HEK293 (cell line): Measurements from ENCODE around the gene ADAMTS8.

Source experiments
- CTCF ChIA-PET: fragments of 350-600 bp; formaldehyde crosslinking; extraction: SDS; loops from one replicate; lab custom pipeline; 2021; ENCODE audit warnings: antibody characterized with exemption; lab: Yijun Ruan, JAX
- POLR2A ChIA-PET: fragments of 300-600 bp; formaldehyde crosslinking; extraction: SDS; loops from one replicate; lab custom pipeline; 2020; ENCODE audit warnings: antibody characterized with exemption, inconsistent platforms; lab: Yijun Ruan, JAX
- H3K27ac ChIP-seq: fragments of 200-500 bp; sonication (Bioruptor generic); 2 replicates; pipeline ENCODE4 v1.5.1; 2014; ENCODE audit warnings: low read depth, low read length, control low read depth, inconsistent platforms; ENCODE audit errors: extremely low read depth
- H3K36me3 ChIP-seq, 2 experiments: fragments of 200-500 bp in 1 of 2; sonication (Bioruptor generic) in 1 of 2; 1 replicate in 1 of 2; 2 replicates in 1 of 2; pipeline ENCODE4 v1.5.1; 2014 to 2017; ENCODE audit warnings: inconsistent platforms in 2 of 2, low read length in 2 of 2; ENCODE audit not compliant: control insufficient read depth in 2 of 2, insufficient read depth in 1 of 2
- H3K4me1 ChIP-seq: fragments of 200-500 bp; sonication (Bioruptor generic); 2 replicates; pipeline ENCODE4 v1.5.1; 2014; ENCODE audit warnings: mild to moderate bottlenecking, low read length, inconsistent platforms; ENCODE audit not compliant: control insufficient read depth, insufficient read depth
- H3K4me3 ChIP-seq: 2 replicates; pipeline ENCODE4 v1.5.1; 2011; ENCODE audit warnings: low read depth, mild to moderate bottlenecking, control low read depth, low read length, moderate library complexity
- H3K9me3 ChIP-seq: fragments of 200-500 bp; sonication (Bioruptor generic); 2 replicates; pipeline ENCODE4 v1.5.1; 2014; ENCODE audit warnings: low read depth, low read length, inconsistent platforms; ENCODE audit not compliant: control insufficient read depth, insufficient read depth
- AEBP2 ChIP-seq: fragments of 450-650 bp; formaldehyde crosslinking; IDR thresholded peaks from 2 replicates; pipeline ENCODE4 v1.5.1; 2016; ENCODE audit warnings: missing biosample characterization, missing genetic modification characterization, borderline replicate concordance
- ELK4 ChIP-seq: IDR thresholded peaks from 2 replicates; pipeline ENCODE4 v1.6.1; 2011; ENCODE audit warnings: mild to moderate bottlenecking, low read depth, low read length, borderline replicate concordance
- OSR2 ChIP-seq: fragments of 450-650 bp; formaldehyde crosslinking; IDR thresholded peaks from 2 replicates; pipeline ENCODE4 v1.5.1; 2016; ENCODE audit warnings: missing biosample characterization, missing genetic modification characterization
- PATZ1 ChIP-seq: fragments of 450-650 bp; formaldehyde crosslinking; IDR thresholded peaks from 2 replicates; pipeline ENCODE4 v1.5.1; 2016; ENCODE audit warnings: missing biosample characterization, missing genetic modification characterization
- ZBTB20 ChIP-seq: fragments of 450-650 bp; formaldehyde crosslinking; IDR thresholded peaks from 2 replicates; pipeline ENCODE4 v1.5.1; 2016; ENCODE audit warnings: missing biosample characterization, missing genetic modification characterization
- ZBTB49 ChIP-seq: fragments of 450-650 bp; formaldehyde crosslinking; IDR thresholded peaks from 2 replicates; pipeline ENCODE4 v1.5.1; 2016; ENCODE audit warnings: missing biosample characterization, missing genetic modification characterization, low read depth
- ZNF174 ChIP-seq: fragments of 450-650 bp; formaldehyde crosslinking; IDR thresholded peaks from 2 replicates; pipeline ENCODE4 v1.5.0; 2017; ENCODE audit warnings: missing biosample characterization, mild to moderate bottlenecking, missing genetic modification characterization
- ZNF184 ChIP-seq: fragments of 450-650 bp; IDR thresholded peaks from 2 replicates; pipeline ENCODE4 v1.5.1; 2018; ENCODE audit warnings: missing biosample characterization, mild to moderate bottlenecking, missing genetic modification characterization
- ZNF24 ChIP-seq: fragments of 450-650 bp; formaldehyde crosslinking; IDR thresholded peaks from 2 replicates; pipeline ENCODE4 v1.5.1; 2016; ENCODE audit warnings: missing biosample characterization, missing genetic modification characterization
- ZNF335 ChIP-seq: fragments of 450-650 bp; formaldehyde crosslinking; conservative IDR thresholded peaks from 2 replicates; pipeline ENCODE4 v1.5.1; 2016; ENCODE audit warnings: missing biosample characterization, missing genetic modification characterization
- ZNF341 ChIP-seq: fragments of 450-650 bp; formaldehyde crosslinking; IDR thresholded peaks from 2 replicates; pipeline ENCODE4; 2016; ENCODE audit warnings: low read depth, missing biosample characterization, missing genetic modification characterization
- ZNF350 ChIP-seq: fragments of 450-650 bp; formaldehyde crosslinking; IDR thresholded peaks from 2 replicates; pipeline ENCODE4 v1.5.0; 2017; ENCODE audit warnings: missing biosample characterization, mild to moderate bottlenecking, missing genetic modification characterization
- ZNF398 ChIP-seq: fragments of 450-650 bp; formaldehyde crosslinking; IDR thresholded peaks from 2 replicates; pipeline ENCODE4 v1.5.1; 2017; ENCODE audit warnings: missing biosample characterization, missing genetic modification characterization
- ZNF423 ChIP-seq: fragments of 450-650 bp; formaldehyde crosslinking; IDR thresholded peaks from 2 replicates; pipeline ENCODE4 v1.5.1; 2016; ENCODE audit warnings: missing biosample characterization, missing genetic modification characterization
- ZNF521 ChIP-seq: fragments of 450-650 bp; formaldehyde crosslinking; IDR thresholded peaks from 2 replicates; pipeline ENCODE4 v1.5.1; 2017; ENCODE audit warnings: missing biosample characterization, mild to moderate bottlenecking, missing genetic modification characterization
- ZNF777 ChIP-seq: fragments of 450-650 bp; formaldehyde crosslinking; IDR thresholded peaks from 2 replicates; pipeline ENCODE4 v1.5.1; 2017; ENCODE audit warnings: missing biosample characterization, missing genetic modification characterization, borderline replicate concordance
- ZSCAN30 ChIP-seq: fragments of 450-650 bp; IDR thresholded peaks from 2 replicates; pipeline ENCODE4 v1.5.1; 2018; ENCODE audit warnings: missing biosample characterization, mild to moderate bottlenecking, missing genetic modification characterization, moderate library complexity

The ADAMTS8 gene

GRCh38 chr11:130428316-130429119 lies at the start of gene ADAMTS8:
TSS of gene ADAMTS8 (minus strand) at chr11:130428609. CDS start at chr11:130428286, 323 bp downstream.
- H3K4me3 ChIP-seq: peak within 1 kb of the TSS; percentile 36
- H3K36me3 ChIP-seq: no peaks in the 10 kb centered on the region
- CTCF ChIA-PET: interaction anchor here (0.6 to 11.6 kb wide), 8 partner anchors 15 to 466 kb away, joined by 3 to 408 read pairs (median 3); no protein-coding TSS in a partner anchor
- H3K9me3 ChIP-seq: no peaks in the 10 kb centered on the region
- POLR2A ChIA-PET: no interaction called here
- no peaks in the 10 kb centered on the region; the same call in 1 of the 2 replicates for H3K4me1 ChIP-seq
- TF ChIP-seq ZNF335 (tag by site-specific recombination) (peak; percentile 64), ZNF174 (tag by site-specific recombination) (no peak)
- no peak within 1 kb of the TSS; the same call in 1 of the 2 replicates for H3K27ac ChIP-seq

GRCh38 chr11:130477586-130478203 lies 49.3 kb upstream of the ADAMTS8 start:
- CTCF ChIA-PET: interaction anchor here (0.6 to 2.5 kb wide), 3 partner anchors 43 to 384 kb away, joined by 4 to 10 read pairs (median 5); no protein-coding TSS in a partner anchor
- H3K4me1 ChIP-seq: no peaks in the 10 kb centered on the region
- H3K4me3 ChIP-seq: no peak overlapping the region
- no peak overlapping the region for H3K27ac ChIP-seq
- H3K36me3 ChIP-seq: no peaks in the 10 kb centered on the region
- TF ChIP-seq ZNF184: no peak
- no peak for TF ChIP-seq ZNF341
- TF ChIP-seq ZBTB20 (tag by site-specific recombination): no peak
- TF ChIP-seq ELK4: no peak
- TF ChIP-seq, all 188 proteins: peak for 0
- H3K9me3 ChIP-seq: no peaks in the 10 kb centered on the region
- POLR2A ChIA-PET: interaction anchor here (0.6 to 2.8 kb wide), 3 partner anchors 29 to 1986 kb away, joined by 3 to 9 read pairs (median 3); partner anchors contain the start of gene ADAMTS15

- Histone ChIP-seq H3K36me3 (peaks cover 0 to 3% of the 10 kb centered on the region in 2 experiments; a peak in 1 of 3 replicates), H3K4me3 (no peak overlapping the region), H3K27ac (no peak overlapping the region), H3K9me3 (no peaks in the 10 kb centered on the region), H3K4me1 (no peaks in the 10 kb centered on the region)
- ChIA-PET POLR2A (interaction anchor here (0.6 to 2.8 kb wide), 2 partner anchors 29 to 53 kb away, joined by 3 to 9 read pairs; partner anchors contain the start of gene ADAMTS15), CTCF (interaction anchor here (0.6 to 2.5 kb wide), 4 partner anchors 40 to 385 kb away, joined by 4 to 10 read pairs (median 4); no protein-coding TSS in a partner anchor)
- TF ChIP-seq PATZ1 (no peak), ZNF350 (tag by site-specific recombination) (no peak), ZSCAN30 (no peak), ZNF777 (tag by site-specific recombination) (no peak), OSR2 (tag by site-specific recombination) (no peak), ZBTB49 (tag by site-specific recombination) (no peak), ZNF423 (no peak), AEBP2 (tag by site-specific recombination) (no peak), ZNF24 (tag by site-specific recombination) (no peak), ZNF521 (no peak), ZNF398 (tag by site-specific recombination) (no peak)
Measured at GRCh38 chr11:130476922-130477491, 48.6 kb upstream of the ADAMTS8 start.
